Kidney (tissue), 14 donors: Measurements from ENCODE around the gene XYLB. TPM values are rescaled to one million over a fixed set of nuclear protein-coding genes. Genes with fewer than 3 reads are reported as not detected.
"Not testable (repeated sequence)": the region's sequence is repeated elsewhere in the genome, so short reads cannot be mapped to it uniquely, and the experiment has no call there.

Source experiments
- DNase-seq, 5 donors: peaks; one replicate each; pipeline ENCODE4 v3.0.0-alpha.2; 2013 to 2020
- FAIRE-seq: peaks from 2 replicates; lab custom pipeline; 2012; peaks lifted over from hg19 to GRCh38; lab: Jason Lieb, UNC
- H3K27ac ChIP-seq, 2 donors: one replicate each; pipeline ENCODE4 v1.7.0; 2013; ENCODE audit warnings: low read depth in 2 of 2, low read length in 2 of 2, inconsistent platforms in 1 of 2
- H3K27me3 ChIP-seq: one replicate; pipeline ENCODE4 v1.7.1; 2013; ENCODE audit warnings: low read length, inconsistent platforms; ENCODE audit not compliant: control insufficient read depth, insufficient read depth
- H3K36me3 ChIP-seq, 3 donors: one replicate each; pipeline versions ENCODE4 v1.7.0 to v1.7.1; 2013; ENCODE audit warnings: low read length in 3 of 3, control low read depth in 1 of 3, inconsistent platforms in 1 of 3; ENCODE audit not compliant: insufficient read depth in 3 of 3, control insufficient read depth in 2 of 3
- H3K4me1 ChIP-seq, 3 donors: one replicate each; pipeline versions ENCODE4 v1.7.0 to v1.7.1; 2013; ENCODE audit warnings: low read length in 3 of 3, inconsistent platforms in 1 of 3, low read depth in 1 of 3; ENCODE audit not compliant: control insufficient read depth in 2 of 3, insufficient read depth in 2 of 3
- H3K4me3 ChIP-seq, 3 donors: one replicate each; pipeline versions ENCODE4 v1.7.0 to v1.8.1; 2013; ENCODE audit warnings: low read length in 3 of 3, control low read depth in 1 of 3, inconsistent platforms in 1 of 3
- H3K9ac ChIP-seq, 3 donors: one replicate each; pipeline versions ENCODE4 v1.7.0 to v1.7.1; 2013; ENCODE audit warnings: low read length in 3 of 3, control low read depth in 1 of 3, inconsistent platforms in 1 of 3
- H3K9me3 ChIP-seq, 3 donors: one replicate each; pipeline versions ENCODE4 v1.7.0 to v1.7.1; 2013; ENCODE audit warnings: low read length in 3 of 3, control low read depth in 1 of 3, inconsistent platforms in 1 of 3; ENCODE audit not compliant: control insufficient read depth in 2 of 3, insufficient read depth in 1 of 3
- CTCF ChIP-seq: IDR thresholded peaks from 3 replicates; pipeline ENCODE4 v1.5.1; 2012; ENCODE audit warnings: mild to moderate bottlenecking, moderate library complexity, borderline replicate concordance; ENCODE audit not compliant: insufficient read depth; ENCODE audit errors: extremely low read depth
- intact Hi-C: fragments of 100-400 bp; cut with DNase I; formaldehyde crosslinking; loops from one replicate; pipeline ENCODE4 v1.11.1; 2022
- polyA plus RNA-seq: library from polyadenylated mRNA; stranded (reverse); fragments of 350-450 nt; fragmentation: Illumina TruSeq; extraction: RNeasy Lipid Tissue Mini Kit (QIAGEN cat#74804); gene quantifications from one replicate; pipeline ENCODE4 v1.2.3, GENCODE V29; 2014; ENCODE audit warnings: low read depth, low replicate concordance; ENCODE audit not compliant: insufficient read depth
- total RNA-seq: library from RNA; stranded (reverse); fragmentation: NEBNext Ultra II Directional; extraction: Animal tissue kit (Norgen Biotek cat#: 25700); gene quantifications from one replicate; pipeline ENCODE4 v1.2.1, GENCODE V29; 2021
- donor health status: control.
- donor health status: control.
- donor health status: control.
- donor health status: control.
- donor health status: control.
- donor health status: DM: yes; HTN: yes; CAD: no.
- donor health status: Normal renal cell carcinoma (clear cell type).

The XYLB gene
- total and polyA plus RNA-seq, 2 donors from 2014 or later, result 6.0 to 7.9 TPM

GRCh38 chr3:38421679-38422336, 75.2 kb downstream of the XYLB start:
- no peak for TF ChIP-seq CTCF
- peaks cover 0 to 4% (median 0%) of the 10 kb centered on the region in 3 donors for H3K36me3 ChIP-seq
- no peaks in the 10 kb centered on the region for H3K4me1 ChIP-seq
- H3K27ac ChIP-seq, result no peak overlapping the region
- intact Hi-C loops, result no loop called here
- no peak overlapping the region for H3K9ac ChIP-seq
- DNase-seq (no peak), FAIRE-seq (no peak)
- H3K9me3 ChIP-seq, result no peaks in the 10 kb centered on the region
- no peak overlapping the region for H3K4me3 ChIP-seq
- no peaks in the 10 kb centered on the region for H3K27me3 ChIP-seq

- H3K9me3 ChIP-seq, H3K9ac ChIP-seq, H3K27me3 ChIP-seq, DNase-seq, H3K4me1 ChIP-seq, H3K4me3 ChIP-seq, H3K36me3 ChIP-seq, H3K27ac ChIP-seq, FAIRE-seq, intact Hi-C loops: not testable (repeated sequence)
Observed at GRCh38 chr3:38426798-38427426, 80.3 kb downstream of the XYLB start.

GRCh38 chr3:38432871-38433658, 86.5 kb downstream of the XYLB start:
- intact Hi-C loops, H3K4me3 ChIP-seq, H3K27ac ChIP-seq: not testable (repeated sequence)

GRCh38 chr3:38433661-38434060, 87.1 kb downstream of the XYLB start:
- H3K36me3 ChIP-seq, DNase-seq, FAIRE-seq, H3K27ac ChIP-seq, H3K9ac ChIP-seq, H3K4me1 ChIP-seq, intact Hi-C loops, H3K4me3 ChIP-seq, H3K27me3 ChIP-seq: not testable (repeated sequence)
- H3K9me3 ChIP-seq, result peaks cover 0 to 17% (median 3%) of the 10 kb centered on the region in 3 donors

More at GRCh38 chr3:38432871-38433658, 86.5 kb downstream of the XYLB start:
- not testable (repeated sequence) for DNase-seq, FAIRE-seq, H3K36me3 ChIP-seq, H3K27me3 ChIP-seq, H3K9ac ChIP-seq, H3K4me1 ChIP-seq
- H3K9me3 ChIP-seq, result peaks cover 0 to 17% (median 3%) of the 10 kb centered on the region in 3 donors

GRCh38 chr3:38438436-38439069, 92.0 kb downstream of the XYLB start:
- H3K9me3 ChIP-seq, FAIRE-seq, H3K27ac ChIP-seq, H3K4me3 ChIP-seq, intact Hi-C loops, H3K4me1 ChIP-seq, H3K9ac ChIP-seq, H3K36me3 ChIP-seq, DNase-seq, H3K27me3 ChIP-seq: not testable (repeated sequence)

GRCh38 chr3:38443205-38443604, 96.6 kb downstream of the XYLB start:
- H3K27me3 ChIP-seq, DNase-seq, intact Hi-C loops, H3K4me3 ChIP-seq, H3K9me3 ChIP-seq, H3K27ac ChIP-seq, H3K9ac ChIP-seq, FAIRE-seq, H3K4me1 ChIP-seq, H3K36me3 ChIP-seq: not testable (repeated sequence)
